OCI-LY3 (cell line): ENCODE measurements around the gene ZNF385A.

Experiments used
- H2AFZ ChIP-seq: fragments of 200-600, 300-600 bp; shearing (Covaris generic); 2 replicates; pipeline ENCODE4 v1.6.0; 2014; ENCODE audit warnings: antibody characterized with exemption, low read depth, low read length
- H3K27ac ChIP-seq: fragments of 200-600, 300-600 bp; sonication (generic); 2 replicates; pipeline ENCODE4 v1.5.1; 2014; ENCODE audit warnings: mild to moderate bottlenecking, low read length, moderate library complexity, mixed read lengths
- H3K27me3 ChIP-seq: fragments of 200-600, 300-600 bp; sonication (generic); 2 replicates; pipeline ENCODE4 v1.6.1; 2014; ENCODE audit warnings: low read depth, low read length, mixed read lengths
- H3K36me3 ChIP-seq: fragments of 200-600, 300-600 bp; sonication (generic); replicated peaks from 2 replicates; pipeline ENCODE3; 2014; ENCODE audit warnings: low read depth, low read length, mixed read lengths
- H3K4me1 ChIP-seq: fragments of 300-600, 200-600 bp; sonication (generic); 2 replicates; pipeline ENCODE4 v1.6.1; 2014; ENCODE audit warnings: low read length, mixed read lengths
- H3K4me2 ChIP-seq: fragments of 200-600, 300-600 bp; sonication (generic); 2 replicates; pipeline ENCODE4 v1.6.1; 2014; ENCODE audit warnings: low read length, mixed read lengths
- H3K4me3 ChIP-seq: fragments of 300-600, 200-600 bp; sonication (generic); 2 replicates; pipeline ENCODE4 v1.5.1; 2014; ENCODE audit warnings: antibody characterized with exemption, mild to moderate bottlenecking, low read length, moderate library complexity
- H3K79me2 ChIP-seq: fragments of 300-600, 200-600 bp; shearing (Covaris generic); 2 replicates; pipeline ENCODE4 v1.6.1; 2014; ENCODE audit warnings: mild to moderate bottlenecking, low read length, mixed read lengths
- H3K9ac ChIP-seq: fragments of 300-600, 200-600 bp; shearing (Covaris generic); 2 replicates; pipeline ENCODE4 v1.6.0; 2014; ENCODE audit warnings: mild to moderate bottlenecking, low read length, moderate library complexity
- H3K9me3 ChIP-seq: fragments of 200-600, 300-600 bp; shearing (Covaris generic); 2 replicates; pipeline ENCODE4 v1.6.1; 2014; ENCODE audit warnings: low read length, mixed read lengths; ENCODE audit not compliant: insufficient read depth
- H4K20me1 ChIP-seq: fragments of 200-600, 300-600 bp; sonication (generic); 2 replicates; pipeline ENCODE4 v1.6.1; 2016; ENCODE audit warnings: low read length, mixed read lengths; ENCODE audit not compliant: insufficient read depth
- EZH2phosphoT487 ChIP-seq: fragments of 200-600 bp; shearing (Covaris generic); IDR thresholded peaks from 2 replicates; pipeline ENCODE4 v1.6.1; 2018; ENCODE audit warnings: antibody characterized with exemption, mixed run types, low read depth
- TF ChIP-seq, protein P1 (sequence below): fragments of 200-600, 300-600 bp; sonication (generic); IDR thresholded peaks from 2 replicates; pipeline ENCODE4 v1.5.1; 2014; ENCODE audit warnings: antibody characterized with exemption, low read length, low read depth

Gene ZNF385A

DNA sequence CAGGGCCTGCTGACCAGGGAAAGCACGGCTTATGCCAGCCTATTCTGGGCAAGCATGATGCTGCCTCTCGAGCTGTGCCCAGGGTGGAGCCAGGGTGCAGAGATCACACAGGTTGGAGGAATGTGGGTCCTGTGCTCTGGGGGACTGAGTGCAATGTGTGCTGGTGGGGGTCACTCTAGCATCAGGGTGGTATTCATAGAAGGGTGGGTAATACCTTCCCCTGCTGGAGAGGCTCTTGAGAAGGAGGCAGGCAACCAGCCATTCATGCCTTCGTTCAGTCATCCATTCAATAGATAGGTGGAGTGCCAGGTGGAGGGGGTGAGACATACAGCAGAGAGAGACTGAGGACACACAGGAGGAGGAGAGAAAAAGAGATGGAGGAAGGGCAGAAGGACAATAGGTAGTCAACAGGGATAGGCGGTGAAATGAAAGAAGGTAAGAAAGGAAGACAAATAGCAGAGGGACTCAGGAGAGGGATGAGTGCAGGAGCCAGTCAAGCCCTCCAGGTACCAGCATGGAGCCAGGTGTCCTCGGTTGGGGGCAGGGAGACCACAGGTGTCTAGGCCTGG is 5.2 kb upstream of the ZNF385A start:
- H3K36me3 ChIP-seq, result no peaks in the 10 kb centered on the region
- H3K4me1 ChIP-seq, result peaks cover 48% of the 10 kb centered on the region
- no peak overlapping the region for H3K9ac ChIP-seq
- H3K27me3 ChIP-seq, result 0 out of 2 replicates have a peak, but pooled peaks cover 2% of the 10 kb centered on the region
- H3K9me3 ChIP-seq, result no peaks in the 10 kb centered on the region
- H3K4me3 ChIP-seq, result no peak overlapping the region
- H3K79me2 ChIP-seq, result no peaks in the 10 kb centered on the region
- H2AFZ ChIP-seq, result no peak overlapping the region
- H3K27ac ChIP-seq, result no peak overlapping the region
- H3K4me2 ChIP-seq, result peak overlapping the region; percentile 65
- TF ChIP-seq EZH2phosphoT487, result no peak
- TF ChIP-seq, protein P1, sequence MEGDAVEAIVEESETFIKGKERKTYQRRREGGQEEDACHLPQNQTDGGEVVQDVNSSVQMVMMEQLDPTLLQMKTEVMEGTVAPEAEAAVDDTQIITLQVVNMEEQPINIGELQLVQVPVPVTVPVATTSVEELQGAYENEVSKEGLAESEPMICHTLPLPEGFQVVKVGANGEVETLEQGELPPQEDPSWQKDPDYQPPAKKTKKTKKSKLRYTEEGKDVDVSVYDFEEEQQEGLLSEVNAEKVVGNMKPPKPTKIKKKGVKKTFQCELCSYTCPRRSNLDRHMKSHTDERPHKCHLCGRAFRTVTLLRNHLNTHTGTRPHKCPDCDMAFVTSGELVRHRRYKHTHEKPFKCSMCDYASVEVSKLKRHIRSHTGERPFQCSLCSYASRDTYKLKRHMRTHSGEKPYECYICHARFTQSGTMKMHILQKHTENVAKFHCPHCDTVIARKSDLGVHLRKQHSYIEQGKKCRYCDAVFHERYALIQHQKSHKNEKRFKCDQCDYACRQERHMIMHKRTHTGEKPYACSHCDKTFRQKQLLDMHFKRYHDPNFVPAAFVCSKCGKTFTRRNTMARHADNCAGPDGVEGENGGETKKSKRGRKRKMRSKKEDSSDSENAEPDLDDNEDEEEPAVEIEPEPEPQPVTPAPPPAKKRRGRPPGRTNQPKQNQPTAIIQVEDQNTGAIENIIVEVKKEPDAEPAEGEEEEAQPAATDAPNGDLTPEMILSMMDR, result no peak
- H4K20me1 ChIP-seq, result no peaks in the 10 kb centered on the region

DNA sequence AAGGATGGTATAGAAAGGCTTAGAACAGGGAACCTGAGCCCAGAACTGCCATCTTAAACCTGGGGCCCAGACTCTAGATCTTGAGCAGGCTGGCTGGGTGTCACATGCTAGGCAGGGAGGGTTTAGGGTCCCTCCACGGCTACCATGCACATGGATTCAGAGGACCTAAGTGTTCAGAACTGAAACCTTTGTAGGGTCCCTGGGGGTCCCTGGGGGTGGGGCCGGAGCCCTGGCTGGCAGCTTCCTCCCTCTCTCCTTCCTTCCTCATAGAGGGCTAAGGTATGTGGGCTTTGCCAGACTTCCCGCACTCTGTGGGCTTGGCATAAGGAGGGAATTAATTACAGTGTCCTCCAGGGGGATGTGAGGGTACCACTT is 4.6 kb upstream of the ZNF385A start:
- H3K27me3 ChIP-seq, result 0 out of 2 replicates have a peak, but pooled peaks cover 2% of the 10 kb centered on the region
- no peak overlapping the region for H2AFZ ChIP-seq
- H3K9me3 ChIP-seq, result no peaks in the 10 kb centered on the region
- no peak overlapping the region for H3K9ac ChIP-seq
- peaks cover 51% of the 10 kb centered on the region for H3K4me1 ChIP-seq
- no peak overlapping the region for H3K4me2 ChIP-seq
- no peaks in the 10 kb centered on the region for H3K79me2 ChIP-seq
- no peak overlapping the region for H3K27ac ChIP-seq
- H3K36me3 ChIP-seq, result no peaks in the 10 kb centered on the region
- no peaks in the 10 kb centered on the region for H4K20me1 ChIP-seq
- no peak overlapping the region for H3K4me3 ChIP-seq
- TF ChIP-seq EZH2phosphoT487, result no peak
- TF ChIP-seq, protein P1, result no peak

DNA sequence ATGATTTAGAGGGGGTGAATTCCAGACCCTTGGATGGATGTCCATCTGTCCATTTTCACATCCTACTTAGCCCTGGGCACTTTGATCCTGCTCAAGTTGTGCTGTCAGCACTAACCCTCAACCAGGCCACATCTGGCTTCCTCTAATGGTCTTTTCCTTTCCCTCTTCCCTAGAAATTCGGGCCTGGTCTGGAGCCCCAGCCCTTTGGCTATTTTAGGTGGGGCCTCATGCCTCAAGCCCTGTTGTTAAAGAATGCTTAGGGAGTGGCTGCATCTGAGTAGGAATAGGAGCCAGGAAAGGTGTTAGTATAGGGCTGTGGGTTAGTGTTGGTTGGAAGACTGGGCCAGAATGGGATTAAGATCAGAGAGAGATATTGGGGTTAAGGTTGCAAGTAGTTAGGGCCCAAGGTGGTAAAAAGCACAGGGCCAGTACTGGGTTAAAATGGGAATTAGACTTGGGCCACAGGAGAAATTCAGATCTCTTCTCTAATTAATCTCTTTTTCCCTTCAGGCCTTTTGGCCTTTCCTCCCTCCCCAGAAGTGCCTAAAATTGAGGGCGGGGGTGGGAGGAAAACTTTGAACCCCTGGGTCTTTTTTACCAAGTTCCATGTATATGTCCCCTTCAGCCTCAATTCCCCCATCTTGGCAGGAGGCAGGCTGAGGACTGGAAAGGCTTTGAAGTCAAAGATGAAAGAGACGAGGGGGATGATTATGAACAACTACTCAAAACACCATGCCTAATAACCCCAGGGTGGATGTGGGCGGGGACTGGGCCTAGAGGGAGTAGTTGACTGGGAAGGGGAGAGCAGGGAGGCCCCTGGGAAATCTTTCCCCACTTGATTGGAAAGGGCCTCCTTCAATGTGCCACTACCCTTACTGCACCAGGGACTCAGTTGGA is 4.0 kb upstream of the ZNF385A start:
- Histone ChIP-seq H3K27ac (no peak overlapping the region), H4K20me1 (no peaks in the 10 kb centered on the region), H3K4me3 (no peak overlapping the region), H3K4me2 (no peak overlapping the region), H3K9ac (no peak overlapping the region), H2AFZ (no peak overlapping the region), H3K36me3 (no peaks in the 10 kb centered on the region), H3K9me3 (no peaks in the 10 kb centered on the region), H3K4me1 (peaks cover 51% of the 10 kb centered on the region), H3K27me3 (0 out of 2 replicates have a peak, but pooled peaks cover 2% of the 10 kb centered on the region), H3K79me2 (no peaks in the 10 kb centered on the region)
- TF ChIP-seq, protein P1, result no peak
- no peak for TF ChIP-seq EZH2phosphoT487

DNA sequence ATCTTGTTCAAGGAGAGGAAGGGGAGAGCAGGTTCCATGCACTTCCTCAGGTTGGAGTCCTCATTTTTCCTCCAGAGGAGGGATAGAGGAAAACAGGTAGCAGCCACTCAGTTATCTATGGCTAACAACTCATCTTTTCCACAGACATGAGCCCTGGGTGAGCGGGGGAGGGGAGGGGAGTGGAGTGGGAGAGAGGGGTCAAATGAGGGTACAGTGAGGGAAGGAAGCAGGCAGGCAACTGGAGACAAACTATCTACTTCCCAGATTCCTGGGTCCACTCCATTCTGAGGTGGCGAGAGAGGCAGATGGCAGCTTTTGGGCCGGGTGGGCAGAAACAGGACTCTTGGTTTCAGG is 2.6 kb upstream of the ZNF385A start:
- TF ChIP-seq, protein P1, result no peak
- no peak for TF ChIP-seq EZH2phosphoT487
- peaks cover 51% of the 10 kb centered on the region for H3K4me1 ChIP-seq
- no peak overlapping the region for H3K9ac ChIP-seq
- no peaks in the 10 kb centered on the region for H3K79me2 ChIP-seq
- H3K27ac ChIP-seq, result no peak overlapping the region
- H3K4me2 ChIP-seq, result no peak overlapping the region
- H4K20me1 ChIP-seq, result no peaks in the 10 kb centered on the region
- no peaks in the 10 kb centered on the region for H3K9me3 ChIP-seq
- H3K36me3 ChIP-seq, result no peaks in the 10 kb centered on the region
- H3K27me3 ChIP-seq, result no peaks in the 10 kb centered on the region
- H3K4me3 ChIP-seq, result no peak overlapping the region
- no peak overlapping the region for H2AFZ ChIP-seq
